SK-N-DZ (cell line): Measurements from ENCODE around the gene PTRH1.

Source experiments
- DNase-seq: peaks from one replicate; pipeline ENCODE4 v3.0.0-alpha.2; 2015; ENCODE audit warnings: low spot score

The PTRH1 gene

DNA sequence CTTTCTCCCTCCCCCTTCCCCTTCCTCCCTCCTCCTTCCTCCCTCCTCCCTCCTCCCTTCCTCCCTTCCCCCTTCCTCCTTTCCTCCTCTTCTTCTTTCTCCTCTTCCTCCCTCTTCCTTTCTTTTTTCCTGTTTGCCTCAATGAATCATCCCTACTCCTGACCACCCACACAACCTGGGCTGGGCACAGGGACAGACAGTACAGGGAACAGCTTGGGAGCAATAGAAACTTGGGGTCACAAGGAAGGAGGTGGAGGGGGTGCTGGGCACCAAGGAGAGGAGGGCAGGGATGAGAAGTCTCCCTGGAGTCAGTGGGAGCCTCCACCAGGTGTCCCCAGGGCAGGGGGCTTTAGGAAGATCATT lies 5.4 kb upstream of the PTRH1 start:
- no peak for DNase-seq

- no peak for DNase-seq
These were observed 4.8 kb upstream of the PTRH1 start for GRCh38 chr9:127720031-127720864.

GRCh38 chr9:127717766-127718165 lies 2.3 kb upstream of the PTRH1 start:
- DNase-seq = no peak

- no peak for DNase-seq
These were observed 949 bp upstream of the PTRH1 start for GRCh38 chr9:127716412-127716811.

- DNase-seq = no peak
These were observed 453 bp downstream of the PTRH1 start for GRCh38 chr9:127714951-127715469.

DNA sequence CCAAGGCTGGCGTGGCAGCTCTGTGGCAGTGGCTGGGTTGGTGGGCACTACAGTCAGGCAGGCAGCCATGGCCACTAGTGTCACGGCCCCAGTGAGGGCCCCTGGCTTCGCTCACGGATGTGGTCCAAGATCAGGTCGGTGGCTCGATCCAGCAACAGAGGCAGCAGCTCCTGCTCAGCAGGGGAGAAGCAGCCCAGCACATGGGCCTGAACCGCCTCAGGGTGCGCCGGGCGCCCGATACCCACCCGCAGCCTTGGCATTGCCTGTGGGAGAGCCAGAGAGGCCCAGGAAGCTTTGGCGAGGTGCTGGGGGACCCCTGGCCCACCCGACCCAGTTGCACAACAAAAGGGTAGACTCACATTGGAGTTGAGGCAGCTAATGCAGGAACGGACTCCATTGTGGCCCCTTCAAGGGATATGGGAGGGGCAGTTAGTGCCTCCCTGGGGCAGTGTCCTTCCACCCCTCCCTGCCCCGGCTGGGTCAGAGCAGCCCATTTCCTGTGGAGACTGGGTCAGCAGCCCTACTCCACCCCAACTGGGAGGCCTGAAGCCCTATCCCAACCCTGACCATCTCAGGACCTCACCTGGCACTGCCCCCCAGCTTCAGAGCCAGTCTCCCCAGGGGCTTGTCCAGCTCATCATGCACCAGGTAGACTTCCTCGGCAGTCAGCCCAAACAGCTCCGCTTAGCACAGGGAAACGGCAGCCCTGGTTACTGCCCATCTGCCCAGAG lies 1.3 kb downstream of the PTRH1 start:
- DNase-seq = no peak

- no peak for DNase-seq
These were observed 2.6 kb downstream of the PTRH1 start for GRCh38 chr9:127712867-127713266.

- DNase-seq = no peak
These were observed 3.1 kb downstream of the PTRH1 start for GRCh38 chr9:127712371-127712770.

- no peak for DNase-seq
These were observed 3.6 kb downstream of the PTRH1 start for GRCh38 chr9:127711831-127712274.

GRCh38 chr9:127711226-127711701 lies 4.2 kb downstream of the PTRH1 start:
- DNase-seq = no peak

- no peak for DNase-seq
These were observed 5.2 kb downstream of the PTRH1 start for GRCh38 chr9:127710204-127710783.

GRCh38 chr9:127708952-127709587 lies 6.4 kb downstream of the PTRH1 start:
- DNase-seq = no peak

DNA sequence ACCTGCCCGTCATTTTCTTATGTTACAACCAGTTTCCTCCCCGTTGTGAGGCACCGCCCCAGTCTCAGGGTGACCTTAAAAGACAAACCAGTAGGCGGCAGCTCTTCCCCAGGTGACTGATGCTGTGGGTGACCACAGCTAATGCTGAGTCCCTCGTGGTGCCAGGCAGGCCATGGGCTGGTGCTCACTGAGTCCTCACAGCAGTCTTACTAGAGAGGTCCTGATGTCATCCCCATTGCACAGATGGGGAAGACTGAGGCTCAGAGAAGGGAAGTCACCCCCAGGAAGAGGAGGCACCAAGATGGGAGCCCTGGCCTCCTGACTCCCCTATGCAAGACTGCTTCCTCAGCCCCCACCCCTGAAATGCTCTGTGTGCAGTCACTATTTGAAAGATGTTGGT lies 7.7 kb downstream of the PTRH1 start:
- DNase-seq = no peak

GRCh38 chr9:127706836-127707241 lies 8.6 kb downstream of the PTRH1 start, which contains the start of gene CFAP157:
CFAP157 (plus strand) TSS chr9:127706988; CDS start chr9:127707032, 44 bp downstream.
- no peak for DNase-seq

DNA sequence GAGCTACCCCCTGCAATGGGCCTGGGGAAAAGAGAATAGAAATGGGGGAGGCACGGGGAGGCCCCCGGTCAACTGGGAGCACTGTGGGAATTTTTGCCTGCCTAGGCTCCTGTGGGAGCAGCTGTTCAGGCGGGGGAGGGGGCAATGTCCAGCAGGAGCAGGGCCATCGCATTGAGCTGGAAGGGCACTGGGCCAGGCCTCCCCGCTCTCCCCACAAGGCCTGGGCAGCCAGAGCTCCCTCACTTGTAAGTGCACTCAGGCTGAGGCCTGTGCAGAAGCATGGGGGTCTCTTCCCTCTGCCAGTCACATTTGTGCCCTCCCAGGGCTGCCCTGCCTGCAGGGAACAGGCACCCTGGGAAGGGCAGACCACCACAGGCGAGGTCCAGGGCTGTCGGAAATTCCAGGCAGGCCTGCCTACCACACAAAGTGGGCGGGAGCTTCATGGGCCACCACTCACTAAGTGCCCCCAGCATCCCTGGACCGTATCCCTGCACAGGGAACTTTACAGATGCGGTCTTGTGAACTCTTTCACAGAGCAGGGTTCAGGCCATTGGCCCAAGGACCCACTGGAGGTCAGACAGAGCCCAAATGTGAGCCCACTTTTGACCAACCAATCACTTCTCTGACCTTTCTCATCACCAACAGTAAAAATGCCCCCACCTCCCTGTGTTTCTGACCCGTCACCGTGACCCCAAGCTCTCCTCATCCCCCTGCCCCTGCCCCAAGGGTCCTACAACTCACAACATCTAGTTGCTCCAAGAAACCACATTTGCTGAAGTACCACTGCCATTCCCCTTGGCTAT lies 9.7 kb downstream of the PTRH1 start:
- no peak for DNase-seq

DNA sequence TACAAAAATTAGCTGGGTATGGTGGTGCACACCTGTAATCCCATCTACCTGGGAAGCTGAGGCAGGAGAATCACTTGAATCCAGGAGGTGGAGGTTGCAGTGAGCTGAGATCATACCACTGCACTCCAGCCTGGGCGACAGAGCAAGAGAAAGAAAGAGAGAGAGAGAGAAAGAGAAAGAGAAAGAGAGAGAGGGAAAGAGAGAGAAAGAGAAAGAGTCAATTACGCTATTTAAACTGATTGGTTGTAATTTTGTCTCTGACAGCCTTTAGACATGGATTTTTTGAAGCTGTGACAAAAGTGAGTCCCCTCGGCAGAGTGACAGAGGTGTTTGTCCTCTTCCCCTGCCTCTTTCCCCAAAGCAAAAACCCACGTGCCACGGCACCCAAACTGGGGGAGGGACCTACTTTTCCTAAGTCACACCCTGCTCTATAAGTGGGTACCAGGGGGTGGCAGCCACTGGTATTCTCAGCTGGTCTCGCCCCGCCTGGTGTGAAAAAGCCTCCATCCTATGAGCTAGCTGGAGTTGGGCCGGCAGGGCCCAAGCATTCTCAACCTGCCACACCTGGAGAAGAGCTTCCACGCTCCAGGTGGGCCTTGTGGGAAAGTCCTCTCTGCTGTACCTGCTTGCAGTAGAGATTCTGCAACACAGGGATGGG lies 12.0 kb downstream of the PTRH1 start:
- DNase-seq = no peak

DNA sequence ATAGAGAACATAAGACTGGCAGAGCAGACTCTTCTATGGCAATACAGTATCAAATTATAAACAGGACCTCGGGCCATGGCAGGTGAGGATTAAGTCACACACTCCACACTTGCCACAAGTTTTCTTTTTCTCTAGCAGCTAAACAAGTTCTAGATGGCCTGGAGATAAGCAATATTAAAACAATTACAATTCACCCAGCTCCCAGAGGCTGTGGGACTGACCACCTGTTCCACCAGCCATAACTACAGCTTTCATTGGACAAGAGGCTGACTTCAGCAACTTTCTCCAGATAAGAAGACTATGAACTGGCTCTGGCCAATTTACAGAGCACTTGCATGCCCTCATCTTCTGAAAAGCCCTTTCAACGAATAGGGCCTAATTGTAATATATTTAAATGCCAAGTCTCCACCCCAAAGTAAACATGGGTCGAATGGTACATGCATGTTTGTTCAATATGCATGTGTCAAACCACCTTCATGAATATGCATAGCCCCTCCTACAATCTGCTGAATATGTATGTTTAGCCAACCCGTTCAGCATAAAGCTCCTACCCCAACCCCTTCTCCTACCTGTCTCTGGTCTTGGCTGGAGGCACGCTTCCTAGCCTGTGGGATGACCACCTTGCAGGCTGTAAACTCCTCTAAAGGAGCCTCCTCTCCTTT lies 14.7 kb downstream of the PTRH1 start:
- DNase-seq = peak; percentile 56

GRCh38 chr9:127700140-127700539 lies 15.3 kb downstream of the PTRH1 start:
- no peak for DNase-seq

DNA sequence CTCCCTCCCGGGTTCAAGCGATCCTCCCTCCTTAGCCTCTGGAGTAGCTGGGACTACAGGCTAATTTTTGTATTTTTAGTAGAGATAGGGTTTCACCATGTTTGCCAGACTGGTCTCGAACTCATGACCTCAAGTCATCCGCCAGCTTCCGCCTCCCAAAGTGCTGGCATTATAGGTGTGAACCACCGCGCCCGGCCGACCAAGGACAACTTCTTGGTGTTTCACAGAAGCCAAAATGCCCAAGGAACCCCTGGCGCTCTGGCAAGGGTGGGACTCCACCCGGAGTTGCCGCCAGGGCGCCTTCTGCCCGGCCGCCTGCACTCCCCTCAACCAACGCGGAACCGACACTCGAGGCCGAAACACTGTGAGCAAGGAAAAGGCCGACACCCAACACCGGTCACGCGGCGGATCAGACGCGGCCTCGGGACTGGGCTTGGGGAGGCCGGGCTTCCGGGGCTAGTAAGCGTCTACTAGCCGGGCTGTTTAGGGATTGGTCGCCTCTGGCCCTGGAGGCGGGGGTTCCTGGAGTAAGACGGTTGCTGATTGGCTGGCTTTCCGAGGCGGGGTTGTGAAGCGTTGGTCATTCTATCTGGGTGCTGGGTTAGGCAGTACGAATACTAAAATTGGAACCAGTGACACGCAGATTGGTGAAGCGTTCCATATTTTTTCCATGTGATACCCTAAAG lies 16.3 kb downstream of the PTRH1 start:
- peak; percentile 62 for DNase-seq
